Heart left ventricle (tissue), 13 donors: ENCODE results near the gene COMMD10.

Source experiments
- POLR2A ChIP-seq, 2 donors: fragments of 450-650 bp; IDR thresholded peaks; one replicate each; pipeline ENCODE4 v1.6.1; 2017; ENCODE audit warnings: antibody characterized with exemption in 2 of 2, mild to moderate bottlenecking in 2 of 2, moderate library complexity in 2 of 2
- TF ChIP-seq, protein P1 (sequence below), 12 donors: fragments of 200-600 bp; sonication (generic) in 4 of 12; IDR thresholded peaks; one replicate each; pipeline versions ENCODE4 v1.5.0 to v1.8.0; 2018 to 2022; ENCODE audit warnings: antibody characterized with exemption in 12 of 12, mild to moderate bottlenecking in 5 of 12
- donor health status: ischemic (EF 13 %, LVEDD 7.1; RV severe dilation, severe dysfunction).
- donor health status: DM: no; HTN: yes; CAD: no.
- donor health status: DM: no; HTN: no; CAD: no.
- donor health status: ischemic (EF 25% LVEDD 6.9; RV normal size, moderate dysfunction).
- donor health status: ischemic (EF 25% LVEDD 5.7; RV mildly dilated, moderate dysfunction).
- donor health status: ischemic (EF 35%, LVEDD 5.7; RV mildly dilated, moderate dysfunction).
- donor health status: nonischemic (EF 11% LVEDD 7.7; RV severe dilation, severe dysfunction).
- donor health status: DM: yes; HTN: yes; CAD: no.
- donor health status: PGD.
- donor health status: ischemic (EF 29% LVEDD 5.4; RV normal size, mild dysfunction).
- donor health status: nonischemic (EF 23%, LVEDD 6.1; RV moderate dilation, normal function).

DNA sequence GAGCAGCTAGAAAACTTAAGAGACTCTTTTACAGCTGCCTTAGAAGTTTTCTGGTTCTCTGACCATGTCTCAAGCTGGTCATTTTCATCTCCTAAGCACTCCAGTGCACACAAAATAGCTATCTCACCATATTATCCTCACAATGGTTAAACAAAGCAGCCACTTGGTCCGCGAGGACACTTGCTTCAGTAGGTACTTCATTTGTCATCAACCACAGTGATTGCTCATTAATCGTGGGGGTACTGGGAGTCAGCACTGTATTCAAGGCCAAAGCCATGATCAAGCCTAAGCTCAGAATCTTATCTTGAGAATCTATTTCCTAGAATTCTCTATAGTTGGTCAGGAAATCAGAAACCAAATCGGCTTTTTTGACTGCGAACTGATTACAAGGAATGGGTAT is 49.7 kb upstream of the COMMD10 start:
- TF ChIP-seq, protein P1, sequence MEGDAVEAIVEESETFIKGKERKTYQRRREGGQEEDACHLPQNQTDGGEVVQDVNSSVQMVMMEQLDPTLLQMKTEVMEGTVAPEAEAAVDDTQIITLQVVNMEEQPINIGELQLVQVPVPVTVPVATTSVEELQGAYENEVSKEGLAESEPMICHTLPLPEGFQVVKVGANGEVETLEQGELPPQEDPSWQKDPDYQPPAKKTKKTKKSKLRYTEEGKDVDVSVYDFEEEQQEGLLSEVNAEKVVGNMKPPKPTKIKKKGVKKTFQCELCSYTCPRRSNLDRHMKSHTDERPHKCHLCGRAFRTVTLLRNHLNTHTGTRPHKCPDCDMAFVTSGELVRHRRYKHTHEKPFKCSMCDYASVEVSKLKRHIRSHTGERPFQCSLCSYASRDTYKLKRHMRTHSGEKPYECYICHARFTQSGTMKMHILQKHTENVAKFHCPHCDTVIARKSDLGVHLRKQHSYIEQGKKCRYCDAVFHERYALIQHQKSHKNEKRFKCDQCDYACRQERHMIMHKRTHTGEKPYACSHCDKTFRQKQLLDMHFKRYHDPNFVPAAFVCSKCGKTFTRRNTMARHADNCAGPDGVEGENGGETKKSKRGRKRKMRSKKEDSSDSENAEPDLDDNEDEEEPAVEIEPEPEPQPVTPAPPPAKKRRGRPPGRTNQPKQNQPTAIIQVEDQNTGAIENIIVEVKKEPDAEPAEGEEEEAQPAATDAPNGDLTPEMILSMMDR (IDR thresholded peaks at IDR 0.05), result no peak
- no peak for TF ChIP-seq POLR2A (IDR thresholded peaks at IDR 0.05)
